Measurements from ENCODE around the gene ZSCAN5A.
A peak's percentile ranks its signal among the peaks of the same experiment; 100 is the strongest.
"Not testable (repeated sequence)": the region's sequence is repeated elsewhere in the genome, so short reads cannot be mapped to it uniquely, and the experiment has no call there.

The ZSCAN5A gene

DNA sequence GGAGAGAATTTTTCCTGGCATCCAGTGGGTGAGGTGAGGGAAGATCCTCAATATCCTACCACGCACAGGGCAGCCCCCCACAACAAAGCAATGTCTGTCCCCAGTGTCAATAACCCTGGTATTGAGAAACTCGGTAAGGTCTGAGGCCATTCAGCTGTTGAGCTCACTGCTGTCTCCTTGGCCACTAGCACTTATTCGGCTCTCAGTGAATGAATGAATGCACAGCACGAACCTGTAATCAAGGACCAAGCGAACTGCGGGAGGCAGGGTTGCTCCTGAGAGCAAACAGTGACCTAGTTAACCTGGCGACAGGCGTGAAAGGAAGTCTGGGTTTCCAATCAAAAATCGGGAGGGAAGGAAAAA, 640 bp downstream of the ZSCAN5A start:
- DNase-seq, result no peak

DNA sequence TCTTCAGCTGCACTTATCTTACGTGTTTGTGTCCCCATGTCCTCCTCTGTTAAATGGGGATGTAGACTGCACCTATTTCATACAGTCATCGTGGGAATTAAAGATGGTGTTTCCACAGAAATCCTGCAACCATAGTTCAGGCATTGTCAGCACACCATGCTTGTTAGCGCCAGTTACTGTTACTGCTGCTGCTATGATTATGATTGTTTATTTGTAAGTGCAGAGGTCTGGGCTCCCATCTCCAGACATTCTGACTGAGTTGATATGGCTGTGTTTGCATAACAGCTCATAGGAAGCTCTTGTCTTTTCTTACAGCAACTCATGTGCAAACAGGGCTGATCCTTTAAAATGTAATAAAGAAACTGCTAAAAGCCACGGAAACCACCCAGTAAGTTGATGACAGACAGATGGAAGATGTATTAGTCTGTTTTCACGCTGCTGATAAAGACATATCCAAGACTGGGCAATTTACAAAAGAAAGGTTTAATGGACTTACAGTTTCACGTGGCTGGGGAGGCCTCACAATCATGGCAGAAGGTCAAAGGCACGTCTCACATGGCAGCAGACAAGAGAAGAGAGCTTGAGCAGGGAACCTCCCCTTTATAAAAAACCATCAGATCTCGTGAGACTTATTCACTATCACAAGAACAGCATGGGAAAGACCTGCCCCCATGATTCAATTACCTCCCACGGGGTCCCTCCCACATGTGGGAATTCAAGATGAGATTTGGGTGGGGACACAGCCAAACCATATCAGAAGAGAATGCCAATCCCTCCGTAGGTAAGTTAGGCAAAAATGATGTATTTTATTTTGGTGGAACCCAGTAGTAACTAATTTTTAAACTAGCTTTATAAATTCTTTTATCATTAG, 1.6 kb downstream of the ZSCAN5A start:
- no peak for DNase-seq

DNA sequence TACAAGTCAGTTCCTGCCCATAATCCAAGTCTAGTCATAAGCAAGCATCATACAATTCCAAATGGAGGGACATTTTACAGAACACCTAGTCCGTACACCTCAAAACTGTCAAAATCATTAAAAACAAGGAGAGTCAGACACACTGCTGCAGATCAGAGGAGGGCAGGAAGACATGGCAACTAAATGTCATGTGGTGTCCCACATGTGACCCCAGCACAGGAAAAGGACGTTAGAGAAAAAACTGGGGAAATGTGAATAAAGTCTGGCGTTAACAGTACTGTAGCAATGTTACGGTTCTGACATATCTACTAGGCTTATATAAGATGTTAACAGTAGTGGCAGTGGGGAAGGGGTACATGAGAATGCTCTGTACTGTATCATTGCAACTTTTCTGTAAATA, 2.3 kb downstream of the ZSCAN5A start:
- no peak for DNase-seq

DNA sequence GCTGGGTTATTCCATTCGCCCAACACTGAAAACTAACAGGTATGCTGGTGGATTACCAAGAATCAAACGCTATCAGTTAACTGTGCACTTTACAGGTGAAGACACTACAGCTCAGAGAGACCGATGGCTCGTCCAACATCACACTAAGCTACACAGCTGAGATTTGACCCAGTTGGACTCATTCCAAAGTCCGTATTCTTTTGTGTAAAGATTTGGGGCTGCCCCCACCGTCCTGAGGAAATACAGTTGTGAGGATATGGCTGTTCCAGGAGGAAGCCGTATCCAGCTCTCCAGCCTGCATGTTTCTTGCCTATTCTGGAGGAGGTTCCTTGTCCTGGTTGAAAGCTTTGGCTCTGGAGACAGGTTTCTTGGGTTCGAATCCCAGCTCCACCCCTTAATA, 4.2 kb downstream of the ZSCAN5A start:
- no peak for DNase-seq

DNA sequence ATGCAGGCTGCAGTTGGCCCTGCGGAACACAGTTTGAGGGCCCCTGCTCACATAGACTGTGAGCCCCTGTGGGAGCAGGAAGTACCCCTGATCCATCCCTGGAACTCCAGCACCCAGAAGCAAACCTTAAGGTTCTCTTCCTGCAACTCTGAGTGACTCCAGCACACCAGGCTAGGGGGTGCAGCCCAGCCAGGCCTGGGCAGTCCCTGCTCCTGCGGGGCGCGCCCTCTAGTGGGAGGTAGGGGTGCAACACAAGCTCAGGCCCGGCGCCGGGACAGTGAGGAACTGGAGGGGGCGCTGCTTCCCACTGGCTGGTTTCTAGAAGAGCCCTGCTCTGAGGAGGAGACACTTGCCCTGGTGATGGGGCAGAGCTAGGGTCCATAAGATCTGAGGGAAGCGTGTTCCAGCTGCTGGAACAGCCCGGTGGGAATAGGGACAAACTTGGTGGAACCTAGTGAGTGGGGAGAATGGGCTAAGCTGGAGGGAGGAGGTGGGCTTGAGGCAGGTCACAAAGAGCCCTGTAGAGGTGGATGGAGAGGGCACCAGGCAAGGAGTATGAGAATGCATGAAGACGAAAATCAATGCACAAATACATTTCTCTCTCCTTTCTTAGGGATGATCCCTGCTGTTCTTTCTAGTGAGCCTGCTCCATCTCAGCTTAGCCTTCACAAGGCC, 5.0 kb downstream of the ZSCAN5A start:
- DNase-seq, result peak; percentile 53

DNA sequence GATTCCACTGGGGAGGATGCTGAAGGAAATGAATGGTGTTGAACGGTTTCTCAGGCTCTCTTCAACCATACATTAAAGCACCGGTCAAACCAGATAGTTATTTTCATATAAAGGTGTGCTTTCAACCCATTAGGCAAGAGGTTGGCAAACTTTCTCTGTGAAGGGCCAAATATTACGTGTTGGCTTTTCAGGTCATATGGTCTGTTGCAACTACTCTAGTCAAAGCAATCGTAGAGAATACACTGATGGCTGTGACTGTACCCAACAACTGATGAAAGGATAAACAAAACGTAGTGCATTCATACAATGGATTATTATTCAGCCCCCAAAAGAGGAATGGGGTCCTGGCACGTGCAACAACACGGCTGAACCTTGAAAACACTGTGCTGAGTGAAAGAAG, 5.8 kb downstream of the ZSCAN5A start:
- no peak for DNase-seq

DNA sequence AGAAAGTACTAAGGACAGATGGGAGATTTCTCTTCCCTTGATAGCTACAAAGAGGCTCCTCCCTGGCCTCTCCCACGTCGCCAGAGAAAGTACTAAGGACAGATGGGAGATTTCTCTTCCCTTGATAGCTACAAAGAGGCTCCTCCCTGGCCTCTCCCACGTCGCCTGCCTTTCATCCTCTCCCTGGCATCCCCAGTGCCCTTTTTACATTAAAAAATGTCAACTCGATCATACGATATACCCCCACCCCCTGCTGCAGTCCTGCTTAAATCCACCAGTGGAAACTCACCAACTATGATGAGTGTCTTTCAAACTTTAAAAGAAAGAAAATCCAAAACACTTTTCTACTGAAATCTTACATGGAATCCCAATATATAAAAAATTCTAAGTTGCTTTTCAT, 7.6 kb downstream of the ZSCAN5A start:
- not testable (repeated sequence) for DNase-seq

DNA sequence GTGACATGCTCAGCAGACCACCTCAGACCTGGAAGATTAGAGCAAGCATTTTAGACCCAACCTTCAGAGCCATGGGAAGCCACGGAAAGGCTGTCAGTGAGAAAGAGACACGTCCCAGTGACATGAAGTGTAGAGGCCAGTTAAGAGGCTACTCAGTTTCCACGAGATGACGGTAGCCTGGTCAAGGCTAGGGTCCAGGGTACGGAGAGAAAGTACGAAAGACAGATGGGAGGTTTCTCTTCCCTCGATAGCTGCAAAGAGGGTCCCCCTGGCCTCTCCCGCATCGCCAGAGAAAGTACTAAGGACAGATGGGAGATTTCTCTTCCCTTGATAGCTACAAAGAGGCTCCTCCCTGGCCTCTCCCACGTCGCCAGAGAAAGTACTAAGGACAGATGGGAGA, 8.6 kb downstream of the ZSCAN5A start:
- no peak for DNase-seq

DNA sequence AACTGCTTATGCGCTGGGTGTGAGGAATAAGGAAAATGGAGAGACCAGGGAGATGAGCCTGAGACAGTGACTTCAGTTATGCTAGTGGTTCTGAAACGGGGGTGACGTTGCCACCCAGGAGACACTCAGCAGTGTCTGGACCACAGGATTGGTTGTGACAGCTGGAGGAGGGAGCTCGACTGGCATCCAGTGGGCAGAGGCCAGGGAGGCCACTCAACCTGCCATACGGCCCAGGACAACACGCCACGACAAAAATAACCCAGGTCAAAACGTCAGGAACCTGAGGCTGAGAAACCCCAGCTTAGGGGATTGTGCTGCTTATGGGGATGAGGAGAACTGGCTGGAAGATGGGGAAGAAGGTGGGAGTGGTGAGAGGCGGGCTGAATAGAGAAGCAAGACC, 10.4 kb downstream of the ZSCAN5A start:
- DNase-seq, result no peak

DNA sequence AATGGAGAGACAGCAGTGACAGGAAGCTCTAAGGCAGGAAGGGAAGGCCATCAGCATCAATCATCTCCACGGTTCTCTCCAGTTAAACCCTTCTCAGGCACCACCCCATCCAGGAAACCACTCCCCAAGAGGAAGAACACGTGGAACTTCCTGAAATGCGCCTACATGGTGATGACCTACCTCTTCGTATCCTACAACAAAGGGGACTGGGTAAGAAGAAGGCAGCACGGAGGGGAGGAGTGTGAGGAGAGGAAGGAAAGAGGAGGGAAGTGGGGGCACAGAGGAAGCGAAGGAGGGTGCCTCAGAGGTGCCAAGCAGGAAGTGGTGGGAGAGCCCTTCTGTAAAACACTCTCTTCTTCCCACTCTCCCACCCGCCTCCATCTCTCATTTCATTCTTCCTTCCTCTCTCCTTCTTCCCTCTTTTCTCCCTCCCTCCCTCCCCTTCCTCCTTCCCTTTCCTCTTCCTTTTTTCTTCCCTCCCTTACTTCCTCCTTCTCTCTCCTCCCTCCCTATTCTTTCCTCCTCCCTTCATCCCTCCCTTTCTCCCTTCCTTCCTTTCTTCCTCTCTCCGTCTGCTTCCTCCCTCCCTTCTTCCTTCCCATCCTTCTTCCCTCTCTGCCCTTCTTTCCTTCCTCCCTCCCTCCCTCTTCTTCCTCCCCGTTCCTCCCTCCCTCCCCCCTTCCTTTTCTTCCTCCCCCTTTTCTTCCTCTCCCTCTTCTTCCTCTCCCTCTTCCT, 12.6 kb downstream of the ZSCAN5A start:
- DNase-seq, result no peak

DNA sequence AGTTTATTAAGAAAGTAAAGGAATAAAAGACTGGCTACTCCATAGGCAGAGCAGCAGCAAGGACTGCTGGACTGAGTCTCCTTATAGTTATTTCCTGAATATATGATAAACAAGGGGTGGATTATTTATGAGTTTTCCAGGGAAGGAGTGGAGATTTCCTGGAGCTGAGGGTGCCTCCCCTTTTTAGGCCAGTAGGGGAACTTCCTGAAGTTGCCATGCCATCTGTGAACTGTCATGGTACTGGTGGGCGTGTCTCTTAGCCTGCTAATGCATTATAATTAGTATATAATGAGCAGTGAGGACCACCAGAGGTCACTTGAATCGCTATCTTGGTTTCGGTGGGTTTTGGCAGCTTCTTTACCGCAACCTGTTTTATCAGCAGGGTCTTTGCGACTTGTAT, 13.5 kb downstream of the ZSCAN5A start:
- DNase-seq, result no peak

DNA sequence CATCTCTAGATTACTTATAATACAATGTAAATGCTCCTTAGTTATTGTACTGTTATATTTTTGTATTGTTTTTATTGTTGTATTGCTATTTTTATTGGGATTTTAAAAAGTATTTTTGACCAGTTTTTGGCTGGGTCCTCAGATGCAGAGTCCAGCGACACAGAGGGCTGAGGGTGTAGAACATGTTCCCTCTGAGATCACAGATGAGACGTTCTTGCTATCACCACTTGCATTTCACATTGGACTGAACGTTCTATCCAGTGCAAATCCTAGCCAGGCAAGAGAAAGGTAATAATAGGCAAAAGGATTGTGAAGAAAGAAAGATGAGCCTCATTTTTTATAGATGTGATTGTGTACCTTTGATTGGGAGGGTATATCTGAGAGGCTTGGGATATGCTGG, 15.0 kb downstream of the ZSCAN5A start:
- no peak for DNase-seq

DNA sequence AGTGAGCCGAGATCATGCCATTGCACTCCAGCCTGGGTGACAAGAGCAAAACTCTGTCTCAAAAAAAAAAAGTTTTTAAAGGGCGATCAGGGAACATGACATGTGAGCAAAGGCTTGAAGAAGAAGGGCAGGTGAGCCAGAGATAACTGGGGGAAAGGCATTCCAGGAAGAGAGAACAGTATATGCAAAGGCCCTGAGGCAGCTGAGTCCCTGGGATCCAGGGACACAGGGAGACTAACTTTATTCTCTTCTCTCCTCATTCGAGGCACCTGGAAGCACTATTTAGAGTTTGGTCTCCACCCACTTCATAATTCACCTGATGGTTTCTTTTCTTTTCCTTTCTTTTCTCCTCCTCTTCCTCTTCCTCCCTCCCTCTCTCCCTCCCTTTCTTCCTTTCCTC, 17.6 kb downstream of the ZSCAN5A start:
- DNase-seq, result no peak

DNA sequence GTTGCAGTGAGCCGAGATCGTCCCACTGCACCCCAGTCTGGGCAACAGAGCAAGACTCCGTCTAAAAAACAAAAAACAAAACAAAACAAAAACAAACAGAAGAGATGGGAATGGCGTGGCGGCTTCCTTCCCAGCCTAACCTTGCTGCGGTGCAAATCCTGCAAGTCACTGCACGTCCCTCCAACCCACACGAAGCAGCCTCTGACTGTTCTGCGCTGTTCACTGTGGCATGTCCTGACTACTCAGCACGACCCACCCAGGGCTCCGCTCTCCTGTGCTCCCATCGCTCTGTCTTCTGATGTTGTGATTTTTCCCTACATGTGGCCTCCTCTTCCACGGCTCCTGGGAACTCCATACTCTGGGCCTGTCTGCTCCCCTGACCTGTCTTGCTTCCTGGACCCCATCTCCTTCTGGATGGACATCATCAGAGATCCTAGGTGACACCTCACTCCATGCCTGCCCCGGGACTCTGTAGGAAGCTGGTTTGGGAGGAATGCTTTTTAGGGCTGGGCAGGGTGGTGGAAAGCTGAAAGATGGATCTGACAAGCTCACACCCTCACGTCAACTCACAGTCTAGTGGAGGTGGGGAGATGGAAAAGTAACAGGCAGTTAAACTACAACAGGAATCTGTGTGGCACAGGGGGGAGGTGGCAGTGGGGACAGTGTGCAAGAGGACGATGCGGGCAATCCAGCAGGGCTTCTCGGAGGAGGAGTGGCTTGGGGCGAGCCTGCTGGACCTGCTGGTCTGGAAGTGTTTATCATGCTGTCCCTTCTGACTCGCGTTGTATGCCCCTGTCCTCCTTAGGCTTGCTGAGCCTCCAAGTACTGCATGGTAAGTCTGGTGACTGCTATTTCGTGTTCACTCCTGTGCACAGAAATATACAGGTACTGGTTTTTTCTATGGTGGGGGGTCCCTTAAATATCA, 18.8 kb downstream of the ZSCAN5A start:
- no peak for DNase-seq

DNA sequence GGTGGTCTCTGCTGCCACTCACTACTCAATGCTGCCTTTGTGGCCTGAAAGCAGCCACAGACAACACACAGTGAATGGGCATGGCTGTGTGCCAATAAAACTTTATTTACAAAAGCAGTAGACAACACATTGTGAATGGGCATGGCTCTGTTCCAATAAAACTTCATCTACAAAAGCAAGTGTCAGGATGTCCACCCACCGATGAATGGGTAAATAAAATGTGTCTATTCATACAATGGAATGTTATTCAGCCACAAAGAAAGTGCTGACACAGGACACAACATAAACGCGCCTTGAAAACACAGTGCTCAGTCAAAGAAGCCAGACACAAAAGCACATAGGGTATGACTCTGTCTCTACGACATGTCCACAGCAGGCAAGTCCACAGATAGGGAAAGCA, 20.1 kb downstream of the ZSCAN5A start:
- no peak for DNase-seq

DNA sequence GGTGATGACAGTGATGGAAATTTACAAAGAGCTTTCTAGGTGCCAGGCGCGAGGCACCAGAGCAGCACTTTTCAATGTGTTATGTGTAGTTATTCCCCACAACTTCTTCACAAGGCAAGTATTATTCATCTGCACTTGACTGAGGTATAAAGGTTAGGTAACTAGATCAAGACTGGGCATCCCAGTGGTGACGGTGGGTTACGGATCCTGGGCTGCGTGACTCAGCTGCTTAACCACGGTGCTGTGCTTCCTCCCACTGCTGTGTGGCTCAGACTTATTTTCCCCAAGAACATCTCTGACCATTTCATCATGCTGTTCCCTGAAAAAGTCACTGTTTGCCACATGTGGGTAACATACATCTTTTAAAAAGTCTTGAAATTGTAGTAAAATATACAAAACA, 22.8 kb downstream of the ZSCAN5A start:
- peak; percentile 7 for DNase-seq

DNA sequence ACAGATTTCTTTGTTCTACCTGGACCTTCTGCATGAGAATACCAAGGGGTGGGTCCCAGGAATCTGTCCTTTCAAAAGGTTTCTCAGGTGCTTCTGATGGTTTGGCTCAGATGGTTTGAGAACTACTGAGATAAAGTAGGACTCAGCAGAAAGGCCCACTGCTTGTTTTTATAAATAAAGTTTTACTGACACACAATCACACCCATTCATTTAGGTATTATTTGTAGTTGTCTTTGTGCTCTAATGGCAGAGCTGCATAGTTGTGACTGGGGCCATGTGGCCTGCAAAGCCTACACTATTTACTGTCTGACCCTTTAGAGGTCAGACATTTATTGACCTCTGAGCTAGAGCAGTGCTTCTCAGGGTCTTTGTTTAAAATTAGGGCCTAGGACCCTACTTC, 24.5 kb downstream of the ZSCAN5A start:
- no peak for DNase-seq

DNA sequence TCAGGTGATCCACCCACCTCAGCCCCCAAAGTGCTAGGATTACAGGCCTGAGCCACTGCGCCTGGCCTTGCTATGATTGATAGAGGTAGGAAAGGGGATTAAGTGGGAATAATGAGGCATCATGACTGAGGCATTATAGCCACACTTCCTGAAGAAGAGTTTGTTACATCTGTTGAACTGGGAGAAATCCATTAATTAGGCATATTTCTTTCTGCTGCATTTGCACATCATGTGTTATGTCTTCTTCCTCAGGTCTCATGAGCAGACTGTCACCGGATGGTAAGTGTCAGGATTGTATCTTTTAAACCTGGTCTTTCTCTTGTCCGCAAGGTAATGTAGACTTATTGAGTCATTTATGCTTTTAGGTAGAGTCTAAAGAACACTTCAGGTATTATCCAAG, 29.9 kb downstream of the ZSCAN5A start:
- DNase-seq, result no peak

DNA sequence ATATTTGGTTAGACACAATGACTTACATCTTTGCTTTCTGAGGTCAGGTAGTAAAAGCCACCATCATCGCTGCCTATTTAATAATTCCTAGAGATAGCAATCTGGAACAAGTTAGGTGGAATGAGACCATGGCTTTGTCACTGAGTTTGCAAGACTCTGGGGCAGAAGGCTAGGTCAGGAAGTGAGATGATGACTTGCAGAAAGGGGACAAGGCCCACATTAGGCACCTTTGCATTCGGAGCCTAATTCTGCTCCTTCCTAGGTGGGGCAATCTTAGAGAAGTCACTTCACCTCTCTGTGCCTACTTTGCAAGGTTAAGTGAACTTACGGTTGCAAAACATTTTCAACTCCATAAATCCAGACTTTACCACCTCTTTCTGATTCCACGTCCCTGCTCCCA, 31.8 kb downstream of the ZSCAN5A start:
- DNase-seq, result no peak

DNA sequence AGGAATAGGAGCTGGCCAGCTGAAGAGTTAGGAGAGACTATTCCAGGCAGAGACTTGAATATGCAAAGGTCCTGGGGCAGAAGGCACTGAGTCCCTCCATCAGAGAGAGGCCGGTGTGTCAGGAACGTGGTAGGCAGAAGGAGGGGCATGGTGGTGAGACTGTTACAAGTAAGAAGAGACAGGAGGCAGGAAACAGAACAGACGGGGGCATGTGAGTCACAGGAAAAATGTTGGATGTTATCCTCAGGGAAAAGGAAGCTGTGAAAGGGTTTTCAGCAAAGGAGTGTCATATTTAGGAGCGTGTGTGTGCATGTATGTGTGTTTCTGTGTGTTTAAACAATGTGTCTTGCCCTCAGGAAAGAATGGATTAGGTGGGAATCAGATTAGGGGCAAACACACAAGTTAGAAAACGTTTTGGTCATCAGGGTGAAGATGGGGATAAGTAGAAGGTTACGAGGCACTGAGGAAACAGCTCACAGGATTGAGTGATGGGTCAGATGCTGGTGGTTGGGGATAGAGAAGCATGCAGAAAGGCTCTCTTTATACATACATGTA, 41.0 kb downstream of the ZSCAN5A start:
- no peak for DNase-seq

DNA sequence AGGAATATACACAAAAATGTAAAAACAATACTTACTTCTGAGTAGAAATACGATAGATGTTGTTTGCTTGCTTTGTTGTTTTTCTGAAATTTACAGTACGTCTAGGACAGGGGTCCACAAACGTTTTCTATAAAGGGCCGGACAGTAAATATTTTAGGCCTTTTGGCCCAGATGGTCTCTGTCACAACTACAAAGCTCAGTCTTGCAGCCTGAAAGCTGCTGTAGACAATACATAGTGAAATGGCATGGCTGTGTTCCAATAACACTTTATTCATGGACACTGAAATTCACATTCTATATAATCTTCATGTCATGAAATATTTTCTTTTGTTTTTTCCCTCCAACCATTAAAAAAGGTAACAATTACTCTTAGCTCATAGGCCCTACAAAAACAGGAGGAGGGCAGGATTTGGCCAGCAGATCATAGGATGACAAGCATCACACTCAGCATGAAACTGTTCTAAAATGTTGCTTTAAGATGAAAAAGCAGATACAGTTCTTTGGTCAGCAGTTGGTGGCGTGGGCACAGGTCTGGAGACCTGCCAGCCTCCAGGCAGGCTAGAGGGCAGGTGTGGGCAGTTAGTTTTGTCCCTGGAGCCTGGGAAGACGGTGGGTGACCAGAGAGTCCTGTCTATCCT, 42.4 kb downstream of the ZSCAN5A start, which contains the start of gene EDDM13:
Gene EDDM13 (plus strand): TSS at position 588 of the 638 bp plus-strand sequence. CDS start 87 bp downstream, outside the sequence.
- no peak for DNase-seq

DNA sequence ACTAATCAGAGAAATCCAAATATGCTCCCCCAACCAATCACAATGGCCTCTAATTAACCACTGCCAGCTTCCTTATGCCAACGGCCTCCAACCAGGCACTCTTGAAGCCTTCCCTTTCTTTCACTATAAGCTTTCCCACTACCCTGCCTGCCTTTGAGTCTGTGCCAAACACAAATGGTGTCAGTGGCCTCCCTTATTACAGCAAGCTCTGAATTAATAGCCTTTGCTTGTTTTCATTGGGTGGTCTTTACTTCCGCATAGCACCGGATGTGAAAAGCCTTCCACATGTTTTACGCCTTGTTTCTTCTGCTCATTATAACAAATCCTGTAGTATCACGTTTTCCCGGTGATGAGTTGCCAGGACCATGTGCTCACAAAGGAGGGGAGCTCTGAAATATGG, 43.5 kb downstream of the ZSCAN5A start:
- DNase-seq, result no peak

All from stimulated activated CD4-positive, alpha-beta T cell treated with anti-CD3 and anti-CD28 coated beads, Interleukin-4, amount 100 ng/mL, for 24 hours (primary cell).